Kasumi-1 (cell line): ENCODE measurements around the gene MIF.
A peak's percentile ranks its signal among the peaks of the same experiment; 100 is the strongest.
"Not testable (repeated sequence)": the region's sequence is repeated elsewhere in the genome, so short reads cannot be mapped to it uniquely, and the experiment has no call there.

Source experiments
- DNase-seq, 2 experiments: peaks; one replicate each; lab custom pipeline; 2025; lab: John Stamatoyannopoulos, UW

The MIF gene

GRCh38 chr22:23903328-23903971, 9.3 kb downstream of the MIF start:
- DNase-seq = no peak

GRCh38 chr22:23904573-23905254, 10.5 kb downstream of the MIF start:
- no peak for DNase-seq

GRCh38 chr22:23906641-23907040, 12.5 kb downstream of the MIF start:
- no peak for DNase-seq

GRCh38 chr22:23907423-23907822, 13.2 kb downstream of the MIF start:
- DNase-seq = not testable (repeated sequence)

- DNase-seq = no peak
Observed at GRCh38 chr22:23908587-23909205, 14.5 kb downstream of the MIF start.

GRCh38 chr22:23909296-23909898, 15.2 kb downstream of the MIF start:
- DNase-seq = no peak

- DNase-seq = no peak
Observed at GRCh38 chr22:23910496-23911190, 16.5 kb downstream of the MIF start.

GRCh38 chr22:23911318-23911980, 17.3 kb downstream of the MIF start:
- DNase-seq = no peak

GRCh38 chr22:23912293-23912903, 18.2 kb downstream of the MIF start:
- DNase-seq = no peak

GRCh38 chr22:23913306-23913660, 19.1 kb downstream of the MIF start:
- no peak for DNase-seq

- DNase-seq = peak; percentile 96 to 97
Observed at GRCh38 chr22:23913661-23914353, 19.6 kb downstream of the MIF start.

- DNase-seq = no peak
Observed at GRCh38 chr22:23915290-23915689, 21.1 kb downstream of the MIF start.

GRCh38 chr22:23920267-23920611, 26.1 kb downstream of the MIF start:
- DNase-seq = not testable (repeated sequence)

- DNase-seq = not testable (repeated sequence)
Observed at GRCh38 chr22:23921586-23922201, 27.5 kb downstream of the MIF start.

GRCh38 chr22:23922921-23923320, 28.7 kb downstream of the MIF start:
- DNase-seq = no peak

GRCh38 chr22:23925020-23925606, 30.9 kb downstream of the MIF start:
- DNase-seq = no peak

- DNase-seq = no peak
Observed at GRCh38 chr22:23926561-23926960, 32.4 kb downstream of the MIF start.

GRCh38 chr22:23938328-23939016, 44.3 kb downstream of the MIF start:
- no peak for DNase-seq

GRCh38 chr22:23939017-23939357, 44.8 kb downstream of the MIF start:
- no peak for DNase-seq

- DNase-seq = not testable (repeated sequence)
Observed at GRCh38 chr22:23940166-23940565, 46.0 kb downstream of the MIF start.
